HG02852 (cell line): ENCODE data around the gene COL18A1.

Source experiments
- ATAC-seq: cut with Tn5 transposase; IDR thresholded peaks from one replicate; pipeline ENCODE4 v1.9.1; 2021; ENCODE audit warnings: mild to moderate bottlenecking, moderate library complexity; ENCODE audit not compliant: unreplicated experiment

COL18A1 gene

DNA sequence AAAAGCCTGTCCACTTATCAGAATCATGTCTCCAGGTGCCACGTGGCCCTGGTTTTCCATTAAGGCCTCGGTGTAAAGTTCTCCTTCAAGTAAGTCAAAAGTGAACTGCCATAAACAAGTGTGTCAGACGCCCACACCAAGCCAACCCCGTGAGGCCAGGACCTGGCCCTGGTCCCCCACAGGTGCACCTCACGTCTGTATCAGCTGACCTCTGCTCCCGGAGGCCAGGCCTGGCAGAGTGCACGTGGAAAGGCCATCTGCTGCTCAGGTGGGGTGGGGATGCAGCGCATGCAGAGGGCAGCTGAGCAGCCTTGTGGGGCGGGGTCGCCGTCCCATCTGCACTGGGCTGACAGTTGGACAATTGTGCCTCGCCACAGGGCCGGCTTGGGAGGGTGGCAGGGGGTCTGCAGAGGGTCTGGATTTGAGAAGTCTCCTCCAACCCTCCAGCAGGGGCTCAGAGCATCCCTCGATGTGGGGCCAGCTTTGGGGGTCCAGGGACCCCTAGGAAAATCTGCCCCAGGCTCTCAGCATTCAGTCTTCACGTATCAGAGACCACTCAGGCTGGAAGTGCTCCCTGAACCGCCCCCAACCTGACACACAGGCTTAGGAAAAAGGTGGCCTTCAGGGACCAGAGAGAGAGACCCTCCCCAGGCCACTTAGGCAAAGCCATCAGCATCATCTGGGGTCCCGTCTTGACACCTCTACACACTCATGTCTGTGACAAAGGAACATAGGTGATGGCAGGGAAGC is 134.3 kb downstream of the COL18A1 start:
- ATAC-seq = no peak

- no peak for ATAC-seq
Observed at GRCh38 chr21:45539796-45540600, 135.0 kb downstream of the COL18A1 start.

DNA sequence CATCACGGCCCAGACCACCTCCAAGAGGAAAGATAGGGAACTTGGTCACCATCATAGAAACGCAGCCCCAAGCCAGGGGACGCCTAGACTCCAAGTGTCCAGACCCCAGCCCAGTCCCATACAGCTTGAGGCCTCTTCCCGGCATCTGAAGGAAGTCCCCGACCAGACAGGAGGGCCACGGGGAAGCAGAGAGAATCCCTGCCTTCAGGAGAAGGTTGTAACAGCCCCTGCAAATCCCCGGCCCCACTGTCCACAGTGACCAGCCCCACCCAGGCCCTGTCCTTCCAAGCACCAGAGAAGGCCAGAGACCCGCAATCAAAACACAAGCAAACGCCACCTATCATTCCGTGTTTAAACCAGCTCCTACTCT is 135.6 kb downstream of the COL18A1 start:
- ATAC-seq = no peak

DNA sequence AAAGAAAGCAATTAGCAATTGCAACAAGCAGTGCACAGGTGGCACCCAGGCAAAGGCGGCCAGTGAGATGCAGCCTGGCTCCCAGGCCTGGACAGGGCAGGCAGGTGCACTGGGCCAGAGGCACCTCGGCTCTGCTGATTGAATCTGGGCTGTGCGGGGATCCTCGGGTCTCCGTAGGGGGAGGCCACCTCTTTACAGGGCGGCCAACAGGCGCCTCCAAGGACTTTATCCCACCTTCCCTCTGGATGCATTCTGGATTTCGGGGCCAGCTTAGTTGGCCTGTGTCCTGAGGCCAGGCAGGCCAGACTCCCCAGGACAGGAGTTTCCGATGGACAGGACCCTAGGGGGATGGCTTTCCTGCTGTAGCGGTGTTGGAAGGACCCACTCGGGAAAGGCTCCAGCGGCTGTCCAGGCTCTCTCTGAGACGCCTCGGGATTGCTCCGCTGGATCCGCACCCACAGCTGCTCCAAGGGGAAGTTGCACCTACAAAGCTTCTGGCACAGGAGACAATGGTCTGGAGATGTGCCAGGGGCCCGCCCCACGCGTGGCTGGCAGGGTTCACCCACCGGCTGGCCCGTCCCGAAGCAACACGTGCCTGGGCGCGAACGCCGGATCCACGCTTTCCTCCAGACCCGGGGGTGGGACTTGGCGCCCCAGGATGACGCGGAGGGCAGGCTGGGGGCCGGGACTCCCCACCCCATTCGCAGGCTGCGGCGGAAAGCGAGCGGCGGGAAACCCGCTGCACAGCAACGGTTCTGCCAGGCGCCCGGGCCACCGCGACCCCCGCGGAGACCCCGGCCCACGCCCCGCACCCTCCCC is 136.5 kb downstream of the COL18A1 start:
- peak; percentile 50 for ATAC-seq

- ATAC-seq = peak; percentile 73
Observed at GRCh38 chr21:45542242-45542666, 137.3 kb downstream of the COL18A1 start, which contains the start of gene SLC19A1. TSS of gene SLC19A1 (minus strand) at chr21:45542440. CDS start at chr21:45537959, 4,481 bp downstream.

DNA sequence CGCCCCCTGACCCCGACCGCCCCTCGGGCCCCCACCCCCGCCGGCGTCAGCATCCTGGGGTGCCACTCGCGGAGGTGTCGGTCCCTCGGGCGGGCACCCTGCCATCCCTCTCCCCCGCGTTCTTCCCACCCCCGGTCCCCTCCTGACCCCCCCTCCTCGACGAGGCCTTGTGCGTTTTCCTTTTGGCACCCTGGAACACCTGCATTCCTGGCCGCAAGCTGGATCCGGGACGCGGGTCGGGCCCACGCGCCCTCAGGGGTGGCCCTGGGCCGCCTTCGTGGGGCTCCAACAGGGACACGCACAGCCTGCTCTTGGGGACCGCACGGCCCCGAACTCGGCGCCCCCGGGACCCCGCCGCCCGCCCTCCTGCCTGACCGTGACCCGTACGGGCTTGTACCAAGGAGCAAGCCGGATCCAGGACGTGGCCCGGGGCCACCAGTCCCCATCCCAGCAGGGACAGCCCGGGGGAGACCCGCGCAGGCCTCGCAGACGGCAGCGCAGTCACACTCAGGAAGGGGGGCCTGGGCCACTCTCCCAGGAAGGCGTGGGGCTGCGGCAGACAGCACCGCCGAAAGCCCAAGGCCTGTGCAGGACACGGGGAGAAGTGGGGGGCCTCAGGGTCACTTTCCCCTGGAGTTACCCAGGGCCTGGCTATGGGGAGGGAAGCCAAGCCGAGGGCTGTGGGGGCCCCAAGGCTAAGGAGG is 137.9 kb downstream of the COL18A1 start:
- peak; percentile 13 for ATAC-seq

- no peak for ATAC-seq
Observed at GRCh38 chr21:45543371-45543709, 138.4 kb downstream of the COL18A1 start.

DNA sequence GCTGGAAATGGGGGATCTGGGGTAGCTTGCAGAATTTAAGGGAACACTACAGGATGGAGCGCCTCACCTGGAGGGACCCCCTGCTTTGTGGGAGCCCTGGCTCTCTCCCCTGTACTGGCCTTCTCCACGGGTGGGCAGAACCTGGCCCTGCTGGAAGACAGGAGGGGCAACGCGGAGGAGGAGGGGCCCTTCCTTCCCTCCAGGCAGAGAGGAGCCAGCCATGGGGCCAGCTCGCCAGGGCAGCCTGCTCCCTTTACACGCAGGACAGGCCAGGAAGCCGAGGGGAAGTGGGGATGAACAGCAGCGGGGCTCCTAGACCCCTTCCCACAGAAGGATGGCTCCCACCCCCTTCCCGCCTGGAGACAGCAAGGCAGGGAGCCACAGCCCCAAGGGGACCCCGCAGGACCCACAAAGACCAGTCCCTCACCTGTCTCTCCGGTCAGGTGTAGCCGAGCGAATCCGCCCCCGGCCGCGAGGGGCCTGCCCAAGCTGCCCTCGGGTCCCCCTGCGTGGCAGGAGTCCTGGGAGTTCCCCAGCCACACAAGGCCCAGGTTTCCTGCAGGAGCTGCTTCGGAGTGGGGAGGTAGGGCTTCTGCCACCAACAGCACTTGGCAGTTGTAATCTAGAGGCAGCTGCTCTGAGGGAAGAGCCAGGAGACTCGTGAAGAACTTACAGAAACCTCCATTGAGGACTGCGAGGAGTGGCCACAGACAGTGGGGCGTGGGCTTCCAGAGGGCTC is 138.9 kb downstream of the COL18A1 start:
- no peak for ATAC-seq

- ATAC-seq = no peak
Observed at GRCh38 chr21:45544449-45545235, 139.7 kb downstream of the COL18A1 start.

DNA sequence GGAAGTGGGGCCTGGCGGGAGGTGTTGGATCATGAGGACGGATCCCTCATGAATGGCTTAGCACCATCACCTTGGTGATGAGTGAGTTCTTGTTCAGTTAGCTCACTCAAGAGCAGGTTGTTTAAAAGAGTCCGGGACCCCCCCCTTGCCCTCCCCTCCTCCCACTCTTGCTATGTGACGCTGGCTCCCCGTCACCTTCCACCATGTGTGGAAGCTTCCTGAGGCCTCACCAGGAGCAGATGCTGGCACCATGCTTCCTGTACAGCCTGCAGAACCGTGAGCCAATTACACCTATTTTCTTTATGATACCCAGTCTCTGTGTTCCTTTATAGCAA is 140.2 kb downstream of the COL18A1 start:
- no peak for ATAC-seq

DNA sequence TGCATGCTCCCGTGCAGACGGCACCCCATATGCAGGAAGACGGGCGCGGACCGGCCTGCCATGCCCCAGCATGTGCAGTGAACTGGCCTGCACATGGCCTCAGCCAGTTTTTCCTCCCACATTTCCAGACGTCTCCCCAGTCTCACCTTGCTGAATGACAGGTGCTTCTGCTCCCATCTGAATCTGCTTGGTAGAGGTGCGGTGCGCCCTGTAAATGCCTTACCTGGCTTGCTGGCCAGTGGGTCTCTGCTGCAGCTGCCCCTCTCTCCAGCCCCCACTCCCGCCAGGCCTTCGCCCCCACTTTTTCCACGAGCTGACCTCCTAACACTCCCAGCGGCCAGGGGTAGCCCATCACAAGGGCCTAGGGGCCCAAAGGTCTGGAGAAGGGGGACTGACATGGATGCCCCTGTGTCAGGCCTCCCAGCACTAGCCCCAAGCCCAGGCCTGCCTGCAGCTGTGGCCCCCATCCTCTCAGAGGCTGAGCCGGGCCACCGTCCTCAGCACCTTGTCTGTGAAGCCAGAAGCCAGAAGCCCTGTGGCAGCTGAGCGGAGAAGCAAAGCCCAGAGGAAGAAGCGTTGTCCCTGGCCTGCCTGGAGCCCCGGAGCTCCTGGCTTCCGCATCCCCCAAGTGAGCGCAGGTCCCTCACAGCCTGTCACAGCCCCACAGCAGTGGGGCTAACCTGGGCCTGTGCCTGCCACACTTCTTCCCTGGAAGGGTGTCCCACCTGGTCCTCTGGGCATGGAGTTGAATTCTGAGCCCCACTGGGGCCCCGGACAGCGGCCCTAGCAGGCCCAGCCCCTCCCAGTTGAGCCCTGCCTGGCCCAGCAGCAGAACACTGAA is 140.9 kb downstream of the COL18A1 start:
- ATAC-seq = no peak

DNA sequence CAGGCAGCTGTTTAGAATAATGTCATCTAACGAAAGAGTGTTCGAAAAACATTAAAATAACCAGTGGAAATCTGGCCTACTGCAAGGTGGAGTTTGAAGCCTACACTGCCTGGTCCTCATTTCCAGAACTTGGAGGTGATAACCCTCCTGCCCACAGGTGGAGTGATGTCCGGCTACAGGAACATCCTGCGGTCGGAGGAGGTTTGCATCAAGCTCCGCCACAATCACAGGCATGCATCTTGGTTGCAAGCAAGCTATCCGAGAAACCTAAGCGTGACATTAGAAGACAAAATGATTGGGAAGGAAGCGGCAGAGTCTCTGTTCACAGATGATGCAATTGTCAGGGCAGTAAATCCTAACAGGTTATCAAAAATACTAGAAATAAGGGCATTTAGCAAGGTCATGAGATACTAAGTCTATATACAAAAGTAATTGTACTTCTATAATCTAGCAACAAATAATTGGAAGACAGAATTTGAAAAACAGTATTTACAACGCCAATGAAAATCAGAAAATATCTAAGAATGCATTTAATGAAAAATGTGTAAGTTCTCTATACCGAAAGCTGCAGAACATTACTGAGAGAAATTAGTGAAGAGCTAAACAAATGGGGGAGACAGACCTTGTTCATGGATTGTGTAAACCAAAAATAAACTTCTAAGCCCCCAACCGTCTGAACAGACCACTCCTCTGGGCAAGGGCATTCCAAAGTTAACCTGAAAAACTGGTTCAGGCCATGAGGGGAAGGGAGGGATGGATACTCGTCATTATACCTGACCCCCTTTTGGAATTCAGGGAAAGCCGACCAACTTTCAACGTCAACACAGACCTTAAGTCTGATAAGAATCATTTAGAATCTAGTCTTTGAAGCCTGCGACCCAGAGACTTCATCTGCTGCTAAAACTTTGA is 141.9 kb downstream of the COL18A1 start:
- ATAC-seq = no peak

DNA sequence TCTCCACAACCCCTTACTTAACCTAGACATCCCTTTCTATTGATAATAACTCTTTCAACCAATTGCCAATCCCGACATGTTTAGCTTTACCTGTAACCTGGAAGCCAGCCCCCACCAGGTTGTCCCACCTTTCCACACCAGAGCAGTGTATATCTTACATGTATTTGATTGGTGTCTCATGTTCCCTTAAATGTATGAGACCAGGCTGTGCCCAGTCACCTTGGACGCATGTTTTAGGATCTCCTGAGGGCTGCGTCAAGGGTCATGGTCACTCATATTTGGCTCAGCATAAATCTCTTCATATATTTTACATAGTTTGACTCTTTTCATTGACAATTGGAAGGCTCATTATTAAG is 142.6 kb downstream of the COL18A1 start:
- ATAC-seq = no peak

GRCh38 chr21:45548711-45549491 is 143.9 kb downstream of the COL18A1 start:
- no peak for ATAC-seq

- no peak for ATAC-seq
Observed at GRCh38 chr21:45549626-45550463, 144.9 kb downstream of the COL18A1 start.
